GM19023 (cell line): ENCODE results near the gene DTHD1.
A peak's percentile ranks its signal among the peaks of the same experiment; 100 is the strongest.

Experiments
- ATAC-seq: cut with Tn5 transposase; IDR thresholded peaks from one replicate; pipeline ENCODE4 v1.9.1; 2021; ENCODE audit warnings: mild to moderate bottlenecking, moderate library complexity; ENCODE audit not compliant: unreplicated experiment

Gene DTHD1

DNA sequence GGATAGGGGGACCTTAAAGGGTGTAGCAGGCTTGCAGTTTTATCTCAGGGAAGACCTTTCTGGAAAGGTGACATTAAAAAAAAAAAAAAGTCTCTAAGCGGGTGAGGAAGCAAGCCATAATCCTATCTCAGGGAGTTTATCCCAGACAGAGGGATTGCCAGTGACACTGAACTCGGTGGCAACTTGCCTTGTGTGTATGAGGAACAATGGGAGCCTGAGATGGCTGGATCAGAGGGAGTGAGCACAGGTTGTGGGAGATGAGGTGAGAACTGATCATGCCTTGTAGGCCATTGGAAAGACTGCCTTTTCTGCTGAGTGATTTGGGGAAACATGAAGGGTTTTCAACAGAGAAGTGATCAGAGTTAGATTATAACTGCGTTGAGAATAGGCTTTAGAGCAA is 31.1 kb downstream of the DTHD1 start:
- ATAC-seq, result no peak

DNA sequence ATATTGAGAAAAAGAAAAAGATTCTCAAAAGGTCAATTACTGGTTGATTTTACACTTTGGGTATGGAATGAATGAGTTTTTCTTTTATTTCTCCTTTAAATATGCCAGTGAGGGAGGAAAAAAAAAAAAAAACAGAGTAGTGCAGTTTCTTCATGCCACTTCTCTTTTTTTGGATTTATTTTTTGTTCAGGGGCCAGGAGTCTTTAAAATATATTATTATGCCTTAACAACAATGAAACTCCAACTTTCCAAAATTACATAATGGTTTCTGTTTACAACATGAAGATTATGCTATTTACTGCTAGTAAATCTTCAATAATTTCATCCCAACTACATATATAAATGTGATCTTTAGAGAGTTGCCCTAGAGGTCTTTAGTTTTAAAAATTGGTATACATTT is 31.9 kb downstream of the DTHD1 start:
- ATAC-seq, result no peak

DNA sequence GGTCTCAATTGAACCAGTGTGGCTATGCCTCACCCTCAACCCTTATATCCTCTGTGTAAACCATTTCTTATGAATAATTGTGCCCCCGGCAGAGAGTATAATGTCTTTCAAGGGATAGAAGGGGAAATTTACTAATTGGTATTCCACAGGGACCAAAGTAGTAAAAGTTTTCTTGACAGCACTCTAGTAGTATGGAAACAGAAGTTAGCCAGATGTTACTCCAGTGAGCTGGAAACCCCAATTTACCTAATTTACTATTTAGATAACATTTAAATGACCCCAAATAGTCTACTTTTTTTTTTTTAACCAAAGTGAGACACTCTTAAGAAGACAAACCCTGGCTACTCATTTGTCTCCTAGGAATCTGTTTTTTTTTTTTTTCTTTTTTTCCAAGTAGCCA is 32.3 kb downstream of the DTHD1 start:
- no peak for ATAC-seq

DNA sequence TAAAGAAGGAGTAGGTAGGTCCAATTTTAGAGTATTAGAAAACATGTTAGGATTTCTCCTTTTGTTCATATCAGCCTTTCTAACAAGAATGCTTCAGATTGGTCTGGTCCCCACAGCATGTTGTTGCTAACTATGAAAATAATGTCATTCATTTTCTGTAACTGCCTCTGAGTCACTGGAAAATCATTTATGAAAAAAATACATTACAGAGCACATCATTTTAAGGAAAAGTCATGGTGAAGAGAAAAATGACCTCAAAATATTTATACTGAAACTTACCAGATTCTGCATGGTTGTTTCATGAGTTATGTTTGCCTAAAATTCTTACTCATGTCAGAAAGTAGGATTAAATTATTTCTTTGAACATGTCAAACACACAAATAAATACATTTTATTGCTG is 35.2 kb downstream of the DTHD1 start:
- ATAC-seq, result no peak

DNA sequence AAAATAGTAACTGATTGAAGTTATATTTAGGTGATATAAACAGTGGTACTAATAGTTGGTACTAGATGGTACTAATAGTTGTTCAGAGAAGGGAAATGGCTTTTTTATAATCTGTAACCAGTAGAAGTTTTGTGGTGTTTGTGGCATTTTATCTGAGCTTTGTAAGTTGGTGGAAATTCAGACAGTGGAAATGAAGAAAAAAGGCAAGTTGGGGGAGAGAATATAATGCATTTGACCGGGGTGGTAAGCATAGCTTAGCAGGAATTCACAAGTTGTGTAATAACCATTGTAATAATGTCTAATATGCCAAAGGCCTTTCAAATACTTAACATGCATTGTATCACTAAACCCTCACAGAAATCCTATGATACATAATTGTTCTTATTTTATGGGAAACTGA is 36.3 kb downstream of the DTHD1 start:
- no peak for ATAC-seq

DNA sequence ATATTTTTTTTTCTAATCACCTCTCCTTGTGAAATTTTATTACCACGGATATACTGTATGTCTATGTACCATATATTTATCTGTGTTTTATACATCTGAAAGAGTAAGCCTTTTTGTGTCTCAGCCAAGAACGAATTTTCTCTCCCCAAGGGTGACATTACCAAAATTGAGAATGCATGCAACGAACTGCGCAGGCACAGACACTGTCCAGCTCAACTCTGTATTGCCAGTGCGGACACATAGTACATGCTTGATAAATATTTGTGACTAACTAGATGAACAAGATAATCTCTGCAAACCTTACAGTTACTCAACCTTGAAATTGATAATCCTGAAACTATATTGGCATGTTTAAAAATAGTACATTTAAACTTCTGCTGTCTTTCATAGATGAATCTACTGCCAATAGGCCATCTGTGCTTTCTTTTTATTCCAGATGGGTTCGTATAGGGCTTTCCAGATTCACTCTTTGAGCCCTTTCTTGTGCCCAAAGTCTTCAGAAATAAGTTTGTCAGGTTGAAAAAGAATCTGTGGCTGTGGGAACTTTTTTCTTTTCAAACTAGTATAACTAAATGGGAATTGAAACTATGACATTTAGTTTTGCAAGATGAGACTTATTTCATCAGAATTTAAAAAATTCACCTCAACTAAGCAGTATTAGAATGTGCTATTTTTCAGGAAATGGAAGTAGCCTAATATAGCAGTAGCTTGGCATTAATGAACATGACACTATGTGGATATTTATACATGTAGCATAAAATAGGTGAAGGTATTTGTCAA is 38.9 kb downstream of the DTHD1 start:
- ATAC-seq, result peak; percentile 38

DNA sequence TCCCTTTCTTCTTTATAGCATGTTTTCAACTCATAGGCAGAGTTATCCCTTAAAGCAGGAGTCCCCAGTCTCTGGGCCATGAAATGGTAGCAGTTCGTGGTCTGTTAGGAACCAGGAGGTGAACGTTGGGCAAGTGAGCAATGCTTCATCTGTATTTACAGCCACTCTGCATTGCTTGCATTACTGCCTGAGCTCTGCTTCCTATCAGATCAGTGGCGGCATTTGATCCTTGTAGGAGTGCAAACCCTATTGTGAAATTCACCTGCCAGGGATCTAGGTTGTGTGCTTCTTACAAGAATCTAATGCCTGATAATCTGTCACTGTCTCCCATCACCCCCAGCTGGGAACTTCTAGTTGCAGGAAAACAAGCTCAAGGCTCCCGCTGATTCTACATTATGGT is 39.8 kb downstream of the DTHD1 start:
- ATAC-seq, result no peak

DNA sequence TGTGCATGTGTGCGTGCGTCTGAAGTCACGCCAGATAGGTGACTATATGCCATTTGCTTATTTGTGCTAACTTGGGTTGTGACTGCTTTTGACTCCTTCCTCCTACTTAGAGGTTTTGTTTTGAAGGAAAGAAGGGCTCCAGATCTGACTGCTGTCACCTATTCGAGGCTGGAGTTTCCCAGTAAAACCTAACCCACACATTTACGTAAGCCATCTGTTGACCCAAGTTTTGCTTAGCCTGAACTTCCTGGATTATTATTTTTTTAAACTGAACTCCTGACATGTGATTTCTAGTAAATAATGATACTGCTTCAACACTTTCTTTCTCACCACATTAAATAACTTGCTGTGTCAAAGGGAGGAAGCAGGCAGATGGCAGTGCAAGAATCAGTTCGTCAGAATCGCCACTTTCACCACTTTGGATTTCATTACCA is 41.5 kb downstream of the DTHD1 start:
- ATAC-seq, result peak; percentile 22

DNA sequence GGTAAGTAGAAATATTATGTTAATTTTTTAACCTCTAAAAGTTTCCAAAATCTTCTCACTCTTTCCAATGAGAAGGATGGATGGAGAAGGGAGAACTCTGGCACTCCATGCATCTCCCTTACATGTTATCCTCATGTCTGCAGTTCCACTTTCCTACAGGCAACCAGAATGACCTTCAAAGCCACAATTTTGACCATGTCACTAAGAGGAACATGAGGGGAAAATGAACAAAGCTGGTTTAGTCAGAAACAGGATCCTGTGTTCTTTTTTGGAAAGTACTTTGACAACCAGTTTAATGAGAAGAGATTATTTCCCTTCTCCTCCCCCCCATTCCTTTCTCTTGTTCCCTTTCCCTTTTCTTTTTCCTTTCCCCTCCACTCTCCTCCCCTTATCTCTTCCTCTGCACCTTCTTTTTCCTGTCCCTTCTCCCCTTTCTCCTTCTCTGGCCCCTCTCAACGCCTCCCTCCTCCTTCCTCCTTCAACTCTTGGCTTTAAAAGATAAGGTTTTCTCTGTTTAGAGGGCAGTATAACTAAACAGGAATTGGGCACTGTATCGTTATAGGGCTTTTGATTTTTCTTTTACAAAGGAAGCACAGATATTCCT is 42.5 kb downstream of the DTHD1 start:
- no peak for ATAC-seq

DNA sequence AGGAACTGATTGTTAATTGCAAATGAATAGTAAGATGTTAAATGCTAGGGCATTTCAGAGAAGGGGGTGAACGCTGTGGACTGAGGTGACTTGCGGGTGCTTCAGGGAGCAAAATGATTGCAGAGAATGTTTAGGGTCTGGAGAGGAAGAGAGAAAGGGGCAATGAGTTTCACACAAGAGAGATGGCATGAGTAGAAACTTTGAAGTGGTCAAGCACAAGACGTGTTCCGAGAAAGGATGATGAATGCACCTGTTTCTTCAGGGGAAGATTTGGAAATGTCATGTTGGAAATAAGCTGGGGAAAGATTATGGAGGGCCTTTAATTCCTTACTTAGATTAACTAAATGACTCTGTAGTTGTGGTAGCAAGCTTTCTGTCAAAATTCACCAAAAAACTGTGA is 43.4 kb downstream of the DTHD1 start:
- ATAC-seq, result no peak

DNA sequence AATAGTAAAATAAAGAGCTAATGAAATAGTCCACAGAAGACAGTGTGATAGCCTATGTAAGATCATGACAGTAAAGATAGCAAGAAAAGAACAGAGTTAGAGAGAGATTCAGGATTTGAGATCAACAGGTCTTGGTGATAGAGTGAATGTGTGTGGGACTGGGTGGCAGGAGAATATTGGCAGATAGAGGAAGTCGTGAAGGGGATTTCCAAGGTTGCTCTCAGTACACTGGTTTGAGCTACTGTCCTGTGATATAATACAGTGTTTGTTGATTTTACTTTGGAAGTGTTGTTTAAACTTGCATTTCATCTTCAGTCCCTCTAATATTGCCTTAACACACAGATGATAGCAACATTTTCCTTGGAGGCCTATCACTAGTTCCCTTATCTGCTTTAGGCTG is 44.1 kb downstream of the DTHD1 start:
- peak; percentile 79 for ATAC-seq

DNA sequence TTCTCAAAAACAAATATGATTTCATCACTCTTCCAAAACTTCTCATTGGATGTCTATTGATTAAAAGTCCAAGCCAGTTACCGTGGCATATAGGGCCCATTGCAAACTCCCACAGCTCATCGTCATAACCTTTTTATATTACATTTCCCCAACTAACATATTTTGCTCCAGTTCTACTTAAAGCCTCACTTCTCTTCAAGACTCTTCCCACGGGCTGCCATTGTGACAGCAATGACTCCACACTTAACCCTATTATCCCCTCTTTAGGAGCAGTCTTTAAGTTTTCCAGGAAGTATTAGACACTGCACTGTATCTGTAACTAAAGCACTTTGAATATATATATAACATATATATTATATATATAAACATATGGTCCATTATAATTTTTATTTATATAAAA is 44.5 kb downstream of the DTHD1 start:
- no peak for ATAC-seq

DNA sequence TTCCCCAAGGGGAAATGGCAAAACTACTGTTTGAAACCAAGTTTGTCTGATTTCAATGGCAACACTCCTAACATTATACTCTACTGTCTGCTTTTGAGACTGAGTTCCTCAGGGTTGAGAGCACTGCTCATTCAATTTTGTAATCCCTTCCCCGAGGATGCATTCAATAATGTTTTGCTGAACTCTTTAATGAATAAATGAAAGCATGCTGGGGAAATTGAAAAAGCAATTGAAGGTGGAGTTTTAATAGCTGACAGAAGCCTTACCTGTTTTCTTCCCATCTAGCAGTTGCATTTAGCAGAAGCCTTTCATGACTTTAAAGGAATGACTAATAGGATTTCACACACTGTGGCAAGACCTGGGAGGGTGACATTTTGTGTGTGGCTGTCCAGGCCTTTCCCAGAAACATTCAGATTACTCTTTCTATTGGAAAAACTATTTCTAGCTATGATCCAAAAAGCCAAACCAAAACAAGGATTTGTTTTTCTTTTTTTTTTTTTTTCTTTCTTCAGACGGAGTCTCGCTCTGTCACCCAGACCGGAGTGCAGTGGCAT is 45.1 kb downstream of the DTHD1 start:
- ATAC-seq, result no peak

DNA sequence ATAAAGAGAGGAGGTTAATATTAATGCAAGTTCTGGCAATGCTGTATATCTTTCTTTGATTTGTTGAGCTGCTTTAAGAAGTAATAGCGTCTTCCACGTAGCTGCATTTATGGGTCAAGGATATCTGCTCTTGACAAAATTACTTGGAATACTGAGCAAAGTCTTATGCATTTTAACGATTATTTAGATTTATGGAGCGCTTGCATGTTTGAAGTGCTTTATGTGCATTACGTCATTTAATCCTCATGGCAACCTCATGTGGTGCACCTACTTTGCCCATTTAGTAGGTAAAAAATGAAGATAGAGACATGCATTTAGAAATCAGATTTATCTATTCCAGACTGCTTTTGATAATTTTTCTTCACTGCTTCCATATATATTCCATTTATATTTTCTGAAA is 46.0 kb downstream of the DTHD1 start:
- ATAC-seq, result no peak

DNA sequence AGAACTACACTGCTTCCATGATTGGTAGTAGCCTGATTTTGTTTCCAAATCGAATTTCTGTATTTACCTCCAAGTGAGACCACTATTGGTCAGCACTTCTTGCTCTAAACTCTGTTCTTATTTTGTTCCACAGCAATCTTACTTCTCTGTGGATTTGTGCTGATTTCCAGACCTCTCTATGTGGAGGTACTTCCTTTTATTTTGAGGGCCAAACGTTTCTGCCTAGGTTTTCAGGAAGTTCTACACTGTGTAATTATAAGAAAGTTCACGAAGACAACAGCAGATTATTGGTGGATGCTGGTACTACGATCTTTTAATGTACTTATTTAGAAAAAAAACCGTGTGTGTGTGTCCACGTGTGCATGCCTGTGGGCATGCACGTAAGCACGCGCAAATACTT is 46.7 kb downstream of the DTHD1 start:
- no peak for ATAC-seq

DNA sequence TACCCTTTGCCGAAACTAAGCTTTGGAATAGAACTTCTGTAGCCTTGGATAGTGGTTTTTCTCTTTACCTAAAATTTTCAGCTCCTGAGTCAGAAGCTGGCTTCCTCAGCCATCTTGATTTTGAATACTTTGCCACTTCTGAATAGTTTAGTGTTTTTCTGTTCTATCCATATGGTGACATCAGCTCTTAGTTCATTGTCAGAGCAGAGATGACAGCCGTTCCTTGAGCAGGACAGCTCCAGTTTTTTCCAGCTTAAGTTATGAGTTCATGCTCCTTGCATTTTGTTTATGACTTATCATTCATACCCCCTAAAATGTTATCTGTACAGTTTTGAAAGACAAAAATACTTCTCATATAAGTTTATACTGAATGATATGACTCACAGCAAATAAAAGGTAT is 47.8 kb downstream of the DTHD1 start:
- no peak for ATAC-seq

DNA sequence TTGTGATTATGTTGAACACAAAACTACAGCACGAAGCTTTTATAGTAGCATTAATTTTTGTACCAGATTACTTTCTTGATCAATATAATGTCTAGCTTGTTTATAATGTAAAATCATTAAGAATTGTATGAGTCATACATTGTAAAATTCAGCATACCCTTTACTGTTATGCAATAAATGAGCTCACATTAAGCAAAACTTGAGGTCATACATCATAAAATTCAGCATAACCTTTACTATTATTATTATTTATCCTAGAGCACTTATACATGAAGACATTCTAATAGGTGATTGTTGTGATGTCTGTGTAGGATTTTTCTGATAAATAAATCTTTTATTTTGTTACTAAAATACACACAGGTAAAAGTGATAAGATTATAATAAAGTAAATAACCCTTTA is 49.4 kb downstream of the DTHD1 start:
- ATAC-seq, result no peak

DNA sequence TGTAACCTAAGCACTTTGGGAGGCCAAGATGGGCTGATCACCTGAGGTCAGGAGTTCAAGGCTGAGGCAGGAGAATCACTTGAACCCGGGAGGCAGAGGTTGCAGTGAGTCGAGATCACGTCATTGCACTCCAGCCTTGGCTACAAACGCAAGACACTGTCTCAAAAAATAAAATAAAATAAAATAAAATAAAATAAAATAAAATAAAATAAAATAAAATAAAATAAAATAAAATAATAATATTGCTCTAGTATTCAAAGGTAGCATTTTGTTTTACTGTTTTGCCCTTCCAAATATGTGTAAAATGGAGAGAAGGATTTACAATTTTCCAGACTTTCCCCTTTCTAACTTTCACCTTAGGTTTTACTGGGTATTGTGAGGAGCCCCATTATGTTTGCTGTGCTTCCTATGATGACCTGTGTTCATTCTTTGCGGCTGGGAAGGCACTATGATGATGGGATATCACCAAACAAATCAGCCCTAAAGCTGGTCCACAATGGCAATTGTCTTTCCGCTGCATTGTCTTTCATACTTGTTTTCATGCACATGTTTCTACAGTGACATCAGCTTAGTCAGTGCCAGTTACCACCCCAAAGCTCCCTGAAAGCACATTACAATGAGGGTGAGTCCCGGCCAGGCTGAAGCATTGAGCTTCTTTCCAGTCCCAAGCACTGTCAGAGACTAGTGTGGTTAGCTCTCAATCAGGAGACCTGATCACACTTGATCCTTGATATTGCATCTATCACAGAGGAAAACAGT is 50.8 kb downstream of the DTHD1 start:
- ATAC-seq, result peak; percentile 90

DNA sequence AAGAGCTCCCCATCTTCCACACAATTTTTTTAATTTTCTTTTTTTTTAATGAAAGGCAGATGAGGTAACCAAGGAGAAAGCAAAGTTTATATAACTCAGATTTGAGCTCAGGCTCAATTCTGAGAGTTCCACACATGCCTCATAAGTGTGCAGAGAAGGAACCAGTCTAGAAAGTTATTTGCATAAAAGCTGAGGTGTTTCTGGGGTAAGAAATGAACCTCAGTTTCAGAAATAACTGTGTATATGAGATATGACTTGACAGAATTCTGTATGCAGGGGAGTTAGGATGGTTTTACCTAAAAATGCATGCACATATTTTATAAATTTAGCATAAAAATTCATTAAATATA is 51.3 kb downstream of the DTHD1 start:
- ATAC-seq, result peak; percentile 96

DNA sequence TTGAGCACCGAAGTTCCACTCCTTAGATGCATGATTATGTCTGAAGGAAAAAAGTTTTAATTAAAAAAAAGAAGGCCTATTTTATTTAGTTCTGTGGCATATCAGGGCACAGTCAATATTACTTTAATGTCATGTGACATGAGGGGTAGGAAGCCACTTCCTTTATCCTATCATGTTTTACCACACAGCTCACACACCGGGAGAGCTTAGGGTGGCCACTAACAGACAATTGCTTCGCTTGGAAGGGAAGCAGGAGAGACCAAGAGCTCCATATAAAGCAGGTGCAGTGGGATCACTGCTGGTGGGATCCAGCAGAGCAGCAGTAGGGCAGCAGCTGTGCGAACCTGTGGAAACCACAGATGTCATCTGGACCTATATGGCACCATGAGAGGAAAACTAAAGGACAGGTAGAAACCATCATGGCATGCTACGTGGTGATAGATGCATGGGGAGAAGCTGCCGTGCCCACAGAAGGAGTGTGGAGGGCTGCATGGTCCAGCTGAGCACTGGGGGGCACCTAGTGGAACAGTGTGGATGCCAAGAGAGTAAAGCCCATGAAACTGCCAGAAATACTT is 52.0 kb downstream of the DTHD1 start:
- ATAC-seq, result no peak

DNA sequence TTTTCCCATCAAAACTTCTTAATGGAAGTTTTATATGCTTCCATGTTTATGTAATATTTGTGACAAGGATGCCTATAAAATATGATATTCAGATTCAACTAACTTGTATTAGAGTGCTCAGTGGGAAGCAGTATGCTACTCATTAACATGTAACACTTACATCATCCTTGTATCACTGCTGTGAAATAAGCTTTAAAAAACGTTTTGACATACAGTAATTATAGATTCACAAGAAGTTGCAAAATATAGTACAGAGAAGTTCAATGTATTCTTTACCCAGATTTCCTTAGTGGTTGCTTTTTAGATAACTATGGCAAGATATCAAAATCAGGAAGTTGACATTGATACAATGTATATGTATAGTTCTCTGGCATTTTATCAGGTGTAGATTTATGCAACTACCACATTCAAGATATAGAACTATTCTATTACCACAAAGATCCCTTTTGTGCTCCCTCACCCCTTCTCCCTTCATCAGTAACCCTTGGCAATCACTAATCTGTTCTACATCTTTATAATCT is 56.3 kb downstream of the DTHD1 start:
- ATAC-seq, result no peak
